Gastroesophageal sphincter (tissue), 4 donors: ENCODE results near the gene UBR2. TPM values are rescaled to one million over a fixed set of nuclear protein-coding genes. Genes with fewer than 3 reads are reported as not detected.

Experiments
- ATAC-seq: fragments of 150-250 bp; one replicate; pipeline ENCODE4 v1.9.1; 2016; ENCODE audit warnings: mild to moderate bottlenecking, moderate library complexity
- H3K27ac ChIP-seq, 4 donors: fragments of 200-600 bp; sonication (generic) in 3 of 4; 1 replicate in 3 of 4; 2 replicates in 1 of 4; pipeline ENCODE4 v1.5.1; 2016 to 2019
- H3K27me3 ChIP-seq: fragments of 200-600 bp; sonication (generic); one replicate; pipeline ENCODE4 v1.5.1; 2019
- H3K36me3 ChIP-seq, 2 donors: fragments of 200-600 bp; sonication (generic); one replicate each; pipeline ENCODE4 v1.5.1; 2019; ENCODE audit warnings: control low read depth in 1 of 2
- H3K4me1 ChIP-seq, 3 donors: fragments of 200-600 bp; sonication (generic); 1 replicate in 2 of 3; 2 replicates in 1 of 3; pipeline ENCODE4 v1.5.1; 2016 to 2019; ENCODE audit warnings: control low read depth in 2 of 3
- H3K4me3 ChIP-seq, 2 donors: fragments of 200-600 bp; sonication (generic); one replicate each; pipeline ENCODE4 v1.5.1; 2019; ENCODE audit warnings: mild to moderate bottlenecking in 1 of 2, moderate library complexity in 1 of 2
- H3K9me3 ChIP-seq, 3 donors: fragments of 200-600 bp; sonication (generic); one replicate each; pipeline ENCODE4 v1.5.1; 2017 to 2019; ENCODE audit warnings: control low read depth in 2 of 3
- CTCF ChIP-seq, 4 experiments: fragments of 200-600 bp in 2 of 4; fragments of 450-650 bp in 2 of 4; sonication (generic) in 1 of 4; IDR thresholded peaks; one replicate each; pipeline ENCODE4 v1.5.1; 2017 to 2019; ENCODE audit warnings: antibody characterized with exemption in 4 of 4, mild to moderate bottlenecking in 2 of 4, moderate library complexity in 2 of 4
- EP300 ChIP-seq: sonication (generic); formaldehyde crosslinking; IDR thresholded peaks from one replicate; pipeline ENCODE4 v1.6.1; 2017; ENCODE audit warnings: antibody characterized with exemption, mild to moderate bottlenecking
- POLR2A ChIP-seq, 2 donors: fragments of 450-650 bp; IDR thresholded peaks; one replicate each; pipeline ENCODE4 v1.6.1; 2017; ENCODE audit warnings: antibody characterized with exemption in 2 of 2, mild to moderate bottlenecking in 2 of 2, moderate library complexity in 1 of 2
- POLR2AphosphoS5 ChIP-seq: sonication (generic); formaldehyde crosslinking; IDR thresholded peaks from one replicate; pipeline ENCODE4 v1.6.1; 2017; ENCODE audit warnings: antibody characterized with exemption
- WGBS, 2 donors: methylation state at CpG; one replicate each; pipeline ENCODE4 v1.1.5; 2018; ENCODE audit warnings: low coverage in 1 of 2; 5-methylcytosine and 5-hydroxymethylcytosine counted together
- small RNA-seq, 4 donors: library from RNA; depleted of rRNA; stranded (forward); fragments of <200 nt; gene quantifications; one replicate each; pipeline ENCODE3, GENCODE V24; 2016
- total RNA-seq, 4 donors: library from RNA; depleted of rRNA; stranded (reverse); fragments of >200 nt; gene quantifications; one replicate each; pipeline ENCODE4 v1.1.0, GENCODE V29; 2016

Gene UBR2
- total RNA-seq, 4 donors from 2014 or later: 27.8 to 44.8 (median 32.8) TPM

- 43 to 90% methylated on average over 1 to 3 of the region's 3 CpGs for WGBS, 2 donors
- H3K27me3 ChIP-seq: peaks cover 10% of the 10 kb centered on the region
These were observed 172.1 kb downstream of the UBR2 start for GRCh38 chr6:42735976-42736375.

GRCh38 chr6:42740725-42741124 lies 176.9 kb downstream of the UBR2 start:
- no peaks in the 10 kb centered on the region for H3K9me3 ChIP-seq
- H3K4me3 ChIP-seq: no peak overlapping the region
- peaks cover 10% of the 10 kb centered on the region for H3K27me3 ChIP-seq
- 41 to 92% methylated on average over 2 to 3 of the region's 3 CpGs for WGBS, 2 donors
- no peaks in the 10 kb centered on the region for H3K36me3 ChIP-seq
- peaks cover 0 to 30% (median 5%) of the 10 kb centered on the region in 3 donors for H3K4me1 ChIP-seq
- H3K27ac ChIP-seq: no peak overlapping the region
- TF ChIP-seq EP300: no peak
- TF ChIP-seq CTCF (IDR thresholded peaks at IDR 0.05): no peak
- TF ChIP-seq POLR2A (IDR thresholded peaks at IDR 0.05): no peak
- TF ChIP-seq POLR2AphosphoS5: no peak
- no peak for ATAC-seq

More at GRCh38 chr6:42735976-42736375, 172.1 kb downstream of the UBR2 start:
- Histone ChIP-seq H3K4me3 (no peak overlapping the region), H3K4me1 (no peaks in the 10 kb centered on the region), H3K36me3 (no peaks in the 10 kb centered on the region), H3K9me3 (no peaks in the 10 kb centered on the region), H3K27ac (no peak overlapping the region)
- no peak for ATAC-seq
- TF ChIP-seq POLR2A (IDR thresholded peaks at IDR 0.05) (no peak), POLR2AphosphoS5 (no peak), CTCF (IDR thresholded peaks at IDR 0.05) (no peak), EP300 (no peak)

GRCh38 chr6:42742116-42742894 lies 178.5 kb downstream of the UBR2 start:
- WGBS, 2 donors: 59 to 64% methylated on average over 3 to 4 of the region's 5 CpGs
- TF ChIP-seq POLR2A (IDR thresholded peaks at IDR 0.05): no peak
- no peak for TF ChIP-seq POLR2AphosphoS5
- TF ChIP-seq CTCF (IDR thresholded peaks at IDR 0.05): no peak
- TF ChIP-seq EP300: no peak
- H3K4me3 ChIP-seq: no peak overlapping the region

More at GRCh38 chr6:42742116-42742894, 178.5 kb downstream of the UBR2 start:
- no peak for ATAC-seq
- Histone ChIP-seq H3K27ac (no peak overlapping the region), H3K27me3 (no peaks in the 10 kb centered on the region), H3K36me3 (no peaks in the 10 kb centered on the region), H3K4me1 (peaks cover 0 to 30% (median 5%) of the 10 kb centered on the region in 3 donors), H3K9me3 (no peaks in the 10 kb centered on the region)

Small RNA genes within 50 kb of the gene (small RNA-seq; reads per million reads assigned to genes)
- gene RNU6-890P: 0 reads per million in 4 donors

Other genes with a start within 250 kb of the UBR2 start
- 1 to 10 TPM; 3.2 to 7.4 (median 5.4) TPM for gene TRERF1, start 112.1 kb upstream of the UBR2 start, total RNA-seq
- gene PRPH2, start 158.6 kb downstream of the UBR2 start, total RNA-seq: 1 to 10 TPM in 3 of 4 donors, under 1 TPM in 1; 0.31 to 2.1 (median 1.3) TPM
- 10 to 100 TPM; 32.0 to 44.2 (median 37.4) TPM for gene TBCC, start 182.1 kb downstream of the UBR2 start, total RNA-seq
- 10 to 100 TPM; 13.9 to 28.5 (median 23.2) TPM for gene BICRAL, start 218.0 kb downstream of the UBR2 start, total RNA-seq